ENCODE data around the gene NUMA1.

The NUMA1 gene

GRCh38 chr11:72102631-72102945 lies 22.2 kb upstream of the NUMA1 start:
- Histone ChIP-seq H3K27ac (ENCODE audit: low read depth in 2 of 2, low read length in 2 of 2) (peak overlapping the region; percentile 87 to 93), H3K9ac (ENCODE audit: low read depth in 1 of 2, low read length in 2 of 2) (peak overlapping the region; percentile 91 to 96), H3K36me3 (ENCODE audit: control insufficient read depth in 2 of 2, insufficient read depth in 2 of 2, low read length in 2 of 2) (peaks cover 22 to 28% of the 10 kb centered on the region in 2 donors), H3K4me1 (ENCODE audit: control insufficient read depth in 2 of 2, insufficient read depth in 2 of 2, low read length in 2 of 2) (peaks cover 24 to 25% of the 10 kb centered on the region in 2 donors), H3K27me3 (ENCODE audit: control insufficient read depth in 2 of 2, insufficient read depth in 2 of 2, low read length in 2 of 2) (no peaks in the 10 kb centered on the region), H3K9me3 (ENCODE audit: control insufficient read depth in 2 of 2, low read length in 2 of 2) (no peaks in the 10 kb centered on the region), H3K4me3 (ENCODE audit: low read length in 2 of 2) (peak overlapping the region; percentile 81 to 90)

- H3K36me3 ChIP-seq (ENCODE audit: control insufficient read depth in 2 of 2, insufficient read depth in 2 of 2, low read length in 2 of 2): peaks cover 26 to 32% of the 10 kb centered on the region in 2 donors
- H3K9me3 ChIP-seq (ENCODE audit: control insufficient read depth in 2 of 2, low read length in 2 of 2): no peaks in the 10 kb centered on the region
- peak overlapping the region; percentile 87 to 93 for H3K27ac ChIP-seq (ENCODE audit: low read depth in 2 of 2, low read length in 2 of 2)
- peak overlapping the region; percentile 81 to 90 for H3K4me3 ChIP-seq (ENCODE audit: low read length in 2 of 2)
- H3K9ac ChIP-seq (ENCODE audit: low read depth in 1 of 2, low read length in 2 of 2): peak overlapping the region; percentile 91 to 96
- no peaks in the 10 kb centered on the region for H3K27me3 ChIP-seq (ENCODE audit: control insufficient read depth in 2 of 2, insufficient read depth in 2 of 2, low read length in 2 of 2)
- peaks cover 24 to 25% of the 10 kb centered on the region in 2 donors for H3K4me1 ChIP-seq (ENCODE audit: control insufficient read depth in 2 of 2, insufficient read depth in 2 of 2, low read length in 2 of 2)
These were observed 21.8 kb upstream of the NUMA1 start for GRCh38 chr11:72102162-72102561.

GRCh38 chr11:72100462-72100861 lies 20.1 kb upstream of the NUMA1 start:
- no peak overlapping the region for H3K27ac ChIP-seq (ENCODE audit: low read depth in 2 of 2, low read length in 2 of 2)
- no peak overlapping the region for H3K4me3 ChIP-seq (ENCODE audit: low read length in 2 of 2)
- no peak overlapping the region for H3K9ac ChIP-seq (ENCODE audit: low read depth in 1 of 2, low read length in 2 of 2)
- no peaks in the 10 kb centered on the region for H3K9me3 ChIP-seq (ENCODE audit: control insufficient read depth in 2 of 2, low read length in 2 of 2)
- no peaks in the 10 kb centered on the region for H3K27me3 ChIP-seq (ENCODE audit: control insufficient read depth in 2 of 2, insufficient read depth in 2 of 2, low read length in 2 of 2)
- H3K4me1 ChIP-seq (ENCODE audit: control insufficient read depth in 2 of 2, insufficient read depth in 2 of 2, low read length in 2 of 2): peaks cover 24 to 25% of the 10 kb centered on the region in 2 donors
- H3K36me3 ChIP-seq (ENCODE audit: control insufficient read depth in 2 of 2, insufficient read depth in 2 of 2, low read length in 2 of 2): peaks cover 29 to 41% of the 10 kb centered on the region in 2 donors

GRCh38 chr11:72100009-72100408 lies 19.7 kb upstream of the NUMA1 start:
- Histone ChIP-seq H3K4me3 (ENCODE audit: low read length in 2 of 2) (no peak overlapping the region), H3K9me3 (ENCODE audit: control insufficient read depth in 2 of 2, low read length in 2 of 2) (no peaks in the 10 kb centered on the region), H3K27ac (ENCODE audit: low read depth in 2 of 2, low read length in 2 of 2) (no peak overlapping the region), H3K36me3 (ENCODE audit: control insufficient read depth in 2 of 2, insufficient read depth in 2 of 2, low read length in 2 of 2) (peaks cover 32 to 43% of the 10 kb centered on the region in 2 donors), H3K4me1 (ENCODE audit: control insufficient read depth in 2 of 2, insufficient read depth in 2 of 2, low read length in 2 of 2) (peaks cover 24 to 25% of the 10 kb centered on the region in 2 donors), H3K9ac (ENCODE audit: low read depth in 1 of 2, low read length in 2 of 2) (peak overlapping the region in 1 of 2 donors; percentile 8), H3K27me3 (ENCODE audit: control insufficient read depth in 2 of 2, insufficient read depth in 2 of 2, low read length in 2 of 2) (no peaks in the 10 kb centered on the region)

GRCh38 chr11:72098741-72099140 lies 18.4 kb upstream of the NUMA1 start:
- H3K4me1 ChIP-seq (ENCODE audit: control insufficient read depth in 2 of 2, insufficient read depth in 2 of 2, low read length in 2 of 2): peaks cover 22 to 24% of the 10 kb centered on the region in 2 donors
- H3K36me3 ChIP-seq (ENCODE audit: control insufficient read depth in 2 of 2, insufficient read depth in 2 of 2, low read length in 2 of 2): peaks cover 39 to 51% of the 10 kb centered on the region in 2 donors
- H3K27me3 ChIP-seq (ENCODE audit: control insufficient read depth in 2 of 2, insufficient read depth in 2 of 2, low read length in 2 of 2): no peaks in the 10 kb centered on the region
- H3K27ac ChIP-seq (ENCODE audit: low read depth in 2 of 2, low read length in 2 of 2): no peak overlapping the region
- no peaks in the 10 kb centered on the region for H3K9me3 ChIP-seq (ENCODE audit: control insufficient read depth in 2 of 2, low read length in 2 of 2)
- H3K4me3 ChIP-seq (ENCODE audit: low read length in 2 of 2): no peak overlapping the region
- H3K9ac ChIP-seq (ENCODE audit: low read depth in 1 of 2, low read length in 2 of 2): no peak overlapping the region

- peaks cover 28 to 37% of the 10 kb centered on the region in 2 donors for H3K36me3 ChIP-seq (ENCODE audit: control insufficient read depth in 2 of 2, insufficient read depth in 2 of 2, low read length in 2 of 2)
- H3K27me3 ChIP-seq (ENCODE audit: control insufficient read depth in 2 of 2, insufficient read depth in 2 of 2, low read length in 2 of 2): no peaks in the 10 kb centered on the region
- no peaks in the 10 kb centered on the region for H3K9me3 ChIP-seq (ENCODE audit: control insufficient read depth in 2 of 2, low read length in 2 of 2)
- peak overlapping the region; percentile 7 to 50 for H3K27ac ChIP-seq (ENCODE audit: low read depth in 2 of 2, low read length in 2 of 2)
- H3K4me1 ChIP-seq (ENCODE audit: control insufficient read depth in 2 of 2, insufficient read depth in 2 of 2, low read length in 2 of 2): peaks cover 7 to 8% of the 10 kb centered on the region in 2 donors
- H3K4me3 ChIP-seq (ENCODE audit: low read length in 2 of 2): no peak overlapping the region
- H3K9ac ChIP-seq (ENCODE audit: low read depth in 1 of 2, low read length in 2 of 2): peak overlapping the region in 1 of 2 donors; percentile 34
These were observed 10.9 kb upstream of the NUMA1 start for GRCh38 chr11:72091292-72091691.

- Histone ChIP-seq H3K9me3 (ENCODE audit: control insufficient read depth in 2 of 2, low read length in 2 of 2) (no peaks in the 10 kb centered on the region), H3K36me3 (ENCODE audit: control insufficient read depth in 2 of 2, insufficient read depth in 2 of 2, low read length in 2 of 2) (peaks cover 18 to 26% of the 10 kb centered on the region in 2 donors), H3K27me3 (ENCODE audit: control insufficient read depth in 2 of 2, insufficient read depth in 2 of 2, low read length in 2 of 2) (no peaks in the 10 kb centered on the region), H3K27ac (ENCODE audit: low read depth in 2 of 2, low read length in 2 of 2) (no peak overlapping the region), H3K4me1 (ENCODE audit: control insufficient read depth in 2 of 2, insufficient read depth in 2 of 2, low read length in 2 of 2) (peaks cover 8 to 15% of the 10 kb centered on the region in 2 donors), H3K4me3 (ENCODE audit: low read length in 2 of 2) (no peak overlapping the region), H3K9ac (ENCODE audit: low read depth in 1 of 2, low read length in 2 of 2) (no peak overlapping the region)
These were observed 7.9 kb upstream of the NUMA1 start for GRCh38 chr11:72088076-72088808.

- Histone ChIP-seq H3K9ac (ENCODE audit: low read depth in 1 of 2, low read length in 2 of 2) (no peak overlapping the region), H3K27ac (ENCODE audit: low read depth in 2 of 2, low read length in 2 of 2) (no peak overlapping the region), H3K36me3 (ENCODE audit: control insufficient read depth in 2 of 2, insufficient read depth in 2 of 2, low read length in 2 of 2) (peaks cover 16 to 26% of the 10 kb centered on the region in 2 donors), H3K4me3 (ENCODE audit: low read length in 2 of 2) (no peak overlapping the region), H3K27me3 (ENCODE audit: control insufficient read depth in 2 of 2, insufficient read depth in 2 of 2, low read length in 2 of 2) (no peaks in the 10 kb centered on the region), H3K4me1 (ENCODE audit: control insufficient read depth in 2 of 2, insufficient read depth in 2 of 2, low read length in 2 of 2) (peaks cover 12 to 20% of the 10 kb centered on the region in 2 donors), H3K9me3 (ENCODE audit: control insufficient read depth in 2 of 2, low read length in 2 of 2) (no peaks in the 10 kb centered on the region)
These were observed 5.4 kb upstream of the NUMA1 start for GRCh38 chr11:72085621-72086351.

GRCh38 chr11:72084965-72085364 lies 4.6 kb upstream of the NUMA1 start:
- H3K27ac ChIP-seq (ENCODE audit: low read depth in 2 of 2, low read length in 2 of 2): no peak overlapping the region
- H3K27me3 ChIP-seq (ENCODE audit: control insufficient read depth in 2 of 2, insufficient read depth in 2 of 2, low read length in 2 of 2): no peaks in the 10 kb centered on the region
- peaks cover 8 to 21% of the 10 kb centered on the region in 2 donors for H3K36me3 ChIP-seq (ENCODE audit: control insufficient read depth in 2 of 2, insufficient read depth in 2 of 2, low read length in 2 of 2)
- H3K9ac ChIP-seq (ENCODE audit: low read depth in 1 of 2, low read length in 2 of 2): no peak overlapping the region
- H3K4me3 ChIP-seq (ENCODE audit: low read length in 2 of 2): no peak overlapping the region
- peaks cover 12 to 18% of the 10 kb centered on the region in 2 donors for H3K4me1 ChIP-seq (ENCODE audit: control insufficient read depth in 2 of 2, insufficient read depth in 2 of 2, low read length in 2 of 2)
- H3K9me3 ChIP-seq (ENCODE audit: control insufficient read depth in 2 of 2, low read length in 2 of 2): no peaks in the 10 kb centered on the region

- Histone ChIP-seq H3K27me3 (ENCODE audit: control insufficient read depth in 2 of 2, insufficient read depth in 2 of 2, low read length in 2 of 2) (no peaks in the 10 kb centered on the region), H3K4me1 (ENCODE audit: control insufficient read depth in 2 of 2, insufficient read depth in 2 of 2, low read length in 2 of 2) (peaks cover 12 to 18% of the 10 kb centered on the region in 2 donors), H3K4me3 (ENCODE audit: low read length in 2 of 2) (no peak overlapping the region), H3K36me3 (ENCODE audit: control insufficient read depth in 2 of 2, insufficient read depth in 2 of 2, low read length in 2 of 2) (peaks cover 4 to 12% of the 10 kb centered on the region in 2 donors), H3K27ac (ENCODE audit: low read depth in 2 of 2, low read length in 2 of 2) (no peak overlapping the region), H3K9ac (ENCODE audit: low read depth in 1 of 2, low read length in 2 of 2) (no peak overlapping the region), H3K9me3 (ENCODE audit: control insufficient read depth in 2 of 2, low read length in 2 of 2) (no peaks in the 10 kb centered on the region)
These were observed 3.7 kb upstream of the NUMA1 start for GRCh38 chr11:72084076-72084475.
